ENCODE results near the gene IL17RC.

DNA sequence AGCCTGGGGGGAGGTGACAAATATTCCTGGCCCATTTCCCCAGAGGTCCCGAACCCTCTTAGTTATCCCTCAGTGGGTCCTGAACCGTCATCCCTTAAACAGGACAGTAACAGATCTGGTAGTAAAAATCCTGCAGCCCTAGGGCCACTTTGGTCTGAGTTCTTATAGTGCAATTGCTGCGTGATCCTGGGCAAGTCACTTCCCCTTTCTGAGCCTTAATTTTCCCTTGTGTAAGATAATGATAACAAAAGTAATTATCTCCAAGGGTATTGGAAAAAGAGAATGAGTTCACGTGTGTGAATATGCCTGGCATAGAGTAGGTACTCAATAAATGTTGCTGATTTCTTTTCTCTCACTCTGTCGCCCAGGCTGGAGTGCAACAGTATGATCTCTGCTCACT is 29.4 kb upstream of the IL17RC start:
- TF ChIP-seq, protein P1, sequence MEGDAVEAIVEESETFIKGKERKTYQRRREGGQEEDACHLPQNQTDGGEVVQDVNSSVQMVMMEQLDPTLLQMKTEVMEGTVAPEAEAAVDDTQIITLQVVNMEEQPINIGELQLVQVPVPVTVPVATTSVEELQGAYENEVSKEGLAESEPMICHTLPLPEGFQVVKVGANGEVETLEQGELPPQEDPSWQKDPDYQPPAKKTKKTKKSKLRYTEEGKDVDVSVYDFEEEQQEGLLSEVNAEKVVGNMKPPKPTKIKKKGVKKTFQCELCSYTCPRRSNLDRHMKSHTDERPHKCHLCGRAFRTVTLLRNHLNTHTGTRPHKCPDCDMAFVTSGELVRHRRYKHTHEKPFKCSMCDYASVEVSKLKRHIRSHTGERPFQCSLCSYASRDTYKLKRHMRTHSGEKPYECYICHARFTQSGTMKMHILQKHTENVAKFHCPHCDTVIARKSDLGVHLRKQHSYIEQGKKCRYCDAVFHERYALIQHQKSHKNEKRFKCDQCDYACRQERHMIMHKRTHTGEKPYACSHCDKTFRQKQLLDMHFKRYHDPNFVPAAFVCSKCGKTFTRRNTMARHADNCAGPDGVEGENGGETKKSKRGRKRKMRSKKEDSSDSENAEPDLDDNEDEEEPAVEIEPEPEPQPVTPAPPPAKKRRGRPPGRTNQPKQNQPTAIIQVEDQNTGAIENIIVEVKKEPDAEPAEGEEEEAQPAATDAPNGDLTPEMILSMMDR (IDR thresholded peaks at IDR 0.05; ENCODE audit: borderline replicate concordance, extremely low read depth, low read length, poor library complexity, severe bottlenecking) = no peak
- no peak for TF ChIP-seq EZH2 (IDR thresholded peaks at IDR 0.05; ENCODE audit: borderline replicate concordance, low read depth, low read length, severe bottlenecking)
